Erythroblast (primary cell): Measurements from ENCODE around the gene NPR3.

Source experiments
- GATA1 ChIP-seq: IDR thresholded peaks from 2 replicates; pipeline ENCODE4 v1.6.1; 2011; ENCODE audit warnings: low read depth, mild to moderate bottlenecking, control low read depth, low read length, moderate library complexity
- POLR2A ChIP-seq: IDR thresholded peaks from 2 replicates; pipeline ENCODE4 v1.6.1; 2011; ENCODE audit warnings: mild to moderate bottlenecking, low read length

- TF ChIP-seq POLR2A (no peak), GATA1 (no peak)
Observed at GRCh38 chr5:32722957-32723356, 11.8 kb downstream of the NPR3 start.
